ENCODE measurements around the gene OR5D18.
"Not testable (repeated sequence)": the region's sequence is repeated elsewhere in the genome, so short reads cannot be mapped to it uniquely, and the experiment has no call there.

OR5D18 gene

GRCh38 chr11:55819330-55819729 lies at the start of gene OR5D18:
OR5D18 (plus strand) TSS chr11:55819630; CDS start chr11:55819630, 0 bp downstream.
- DNase-seq (ENCODE audit: low read depth), result no peak

GRCh38 chr11:55773138-55773537 lies 46.3 kb upstream of the OR5D18 start, which contains the start of gene OR5D13:
OR5D13 (plus strand) TSS chr11:55773438; CDS start chr11:55773438, 0 bp downstream.
- no peak for DNase-seq (ENCODE audit: low read depth)

GRCh38 chr11:55791606-55792005 lies 27.8 kb upstream of the OR5D18 start:
- DNase-seq (ENCODE audit: low read depth), result no peak

- no peak for DNase-seq (ENCODE audit: low read depth)
These were observed 26.1 kb upstream of the OR5D18 start for GRCh38 chr11:55793321-55793720.

GRCh38 chr11:55795256-55795655 lies 24.2 kb upstream of the OR5D18 start, which contains the start of gene OR5D14:
OR5D14 (plus strand) TSS chr11:55795556; CDS start chr11:55795556, 0 bp downstream.
- no peak for DNase-seq (ENCODE audit: low read depth)

GRCh38 chr11:55806248-55806647 lies 13.2 kb upstream of the OR5D18 start:
- no peak for DNase-seq (ENCODE audit: low read depth)

- DNase-seq (ENCODE audit: low read depth), result no peak
These were observed 8.4 kb upstream of the OR5D18 start, which contains the start of gene OR5L1 for GRCh38 chr11:55811067-55811466. OR5L1 (plus strand) TSS chr11:55811367; CDS start chr11:55811467, 100 bp downstream.

- DNase-seq (ENCODE audit: low read depth), result no peak
These were observed 7.5 kb downstream of the OR5D18 start, which contains the start of gene OR5L2 for GRCh38 chr11:55826919-55827318. OR5L2 (plus strand) TSS chr11:55827219; CDS start chr11:55827219, 0 bp downstream.

GRCh38 chr11:55838452-55838851 lies 19.0 kb downstream of the OR5D18 start, which contains the start of gene OR5D16:
OR5D16 (plus strand) TSS chr11:55838752; CDS start chr11:55838752, 0 bp downstream.
- no peak for DNase-seq (ENCODE audit: low read depth)

GRCh38 chr11:55847453-55847852 lies 28.0 kb downstream of the OR5D18 start:
- DNase-seq (ENCODE audit: low read depth), result no peak

GRCh38 chr11:55849037-55849436 lies 29.6 kb downstream of the OR5D18 start:
- DNase-seq (ENCODE audit: low read depth), result no peak

GRCh38 chr11:55852141-55852540 lies 32.7 kb downstream of the OR5D18 start:
- DNase-seq (ENCODE audit: low read depth), result no peak

- no peak for DNase-seq (ENCODE audit: low read depth)
These were observed 35.3 kb downstream of the OR5D18 start for GRCh38 chr11:55854704-55855103.

- DNase-seq (ENCODE audit: low read depth), result not testable (repeated sequence)
These were observed 47.9 kb downstream of the OR5D18 start for GRCh38 chr11:55867354-55867753.
